Activated CD4-positive, CD25-positive, alpha-beta regulatory T cell treated with anti-CD3 and anti-CD28 coated beads, Interleukin-2, amount 50 U/mL, for 16 hours (primary cell): ENCODE data around the gene PNMA6A.
"Not testable (repeated sequence)": the region's sequence is repeated elsewhere in the genome, so short reads cannot be mapped to it uniquely, and the experiment has no call there.

Experiments
- DNase-seq: peaks from one replicate; pipeline ENCODE4 v3.0.0-alpha.2; 2020; ENCODE audit warnings: low read depth, low spot score

PNMA6A gene

DNA sequence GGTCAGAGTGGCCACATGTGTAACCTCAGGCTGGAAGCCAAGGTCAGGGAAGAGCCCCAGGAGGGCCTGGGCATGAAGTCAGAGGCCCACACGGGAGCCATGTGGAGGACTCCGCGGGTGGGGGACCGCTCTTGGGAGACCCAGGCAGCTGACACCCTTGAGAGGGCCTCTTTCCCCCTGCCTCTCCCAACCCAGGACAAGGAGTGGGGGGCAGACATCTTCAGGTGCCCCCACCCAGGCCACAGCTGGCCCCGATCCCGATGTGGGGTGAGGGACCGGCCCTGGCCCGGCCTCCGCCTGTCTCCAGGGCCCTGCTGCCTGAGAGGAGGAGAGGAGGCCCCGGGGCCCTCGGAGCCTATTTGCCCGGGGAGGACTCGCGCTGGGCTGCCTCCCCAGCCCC, 3.1 kb downstream of the PNMA6A start:
- DNase-seq, result no peak

DNA sequence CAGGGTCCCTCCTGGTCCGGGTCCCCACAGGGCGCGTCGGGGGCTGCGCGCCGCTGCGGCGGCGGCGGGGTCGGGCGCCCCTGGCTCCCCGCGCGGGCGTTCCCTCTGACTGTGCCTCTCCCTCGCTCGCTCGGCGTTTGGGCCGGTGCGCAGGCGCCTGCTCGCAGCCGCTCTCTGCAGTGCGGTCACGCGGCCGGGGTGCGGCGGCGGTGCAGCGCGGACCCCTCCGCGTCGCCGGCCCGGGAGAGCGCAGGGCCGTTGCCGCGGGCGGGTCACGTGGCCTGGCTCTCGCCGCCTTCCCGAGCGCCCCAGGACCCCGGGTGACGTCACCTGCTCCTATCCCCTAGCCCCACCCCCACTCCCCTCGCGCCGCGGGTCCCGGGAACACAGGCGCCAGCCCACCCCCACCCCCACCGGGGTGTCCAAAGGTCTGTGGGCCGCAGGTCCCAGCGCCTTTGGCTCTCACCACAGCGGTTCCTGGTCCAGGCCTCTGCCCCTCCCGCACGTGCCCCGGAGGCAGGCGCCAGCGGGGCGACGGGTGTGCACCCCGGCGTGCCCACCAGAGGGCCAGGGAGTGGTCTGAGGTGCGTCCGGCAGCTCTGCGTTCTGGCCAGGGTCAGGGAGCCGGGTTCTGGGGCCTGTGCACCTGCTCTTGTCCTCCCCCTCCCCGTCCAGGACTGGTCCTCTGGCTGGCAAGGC, 5.3 kb downstream of the PNMA6A start:
- DNase-seq, result not testable (repeated sequence)

DNA sequence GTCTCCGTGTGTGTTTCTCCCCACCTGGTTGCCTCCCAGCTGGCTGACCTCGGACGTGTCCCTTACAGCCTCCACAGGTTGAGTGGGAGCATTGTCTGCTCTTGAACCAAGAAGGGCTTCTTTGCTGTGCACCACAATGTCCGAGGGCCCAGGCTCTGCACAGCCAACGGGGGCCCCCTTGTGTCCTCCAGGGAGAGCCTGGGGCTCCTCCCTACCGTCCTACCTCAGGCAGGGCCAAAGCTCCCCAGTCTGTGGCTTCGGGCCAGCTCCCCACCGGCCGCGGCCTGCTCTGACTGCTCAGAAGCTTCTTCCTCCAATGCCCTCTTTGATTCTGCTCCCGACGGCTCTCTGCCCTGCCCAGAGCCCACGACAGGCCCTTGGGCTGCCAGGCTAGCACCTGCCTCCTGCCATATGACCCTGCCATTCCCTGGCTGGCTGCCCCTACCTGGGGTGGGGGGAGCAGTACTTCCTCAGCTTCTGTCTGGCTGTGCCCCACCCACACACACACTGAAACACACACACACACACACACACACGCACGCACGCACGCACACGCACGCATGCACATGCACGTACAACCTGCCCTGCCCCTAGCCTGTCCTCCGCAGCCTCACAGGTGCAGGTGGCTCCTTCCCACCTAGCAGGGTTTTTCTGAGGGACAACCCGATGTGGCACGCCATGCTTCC, 11.1 kb downstream of the PNMA6A start:
- not testable (repeated sequence) for DNase-seq

DNA sequence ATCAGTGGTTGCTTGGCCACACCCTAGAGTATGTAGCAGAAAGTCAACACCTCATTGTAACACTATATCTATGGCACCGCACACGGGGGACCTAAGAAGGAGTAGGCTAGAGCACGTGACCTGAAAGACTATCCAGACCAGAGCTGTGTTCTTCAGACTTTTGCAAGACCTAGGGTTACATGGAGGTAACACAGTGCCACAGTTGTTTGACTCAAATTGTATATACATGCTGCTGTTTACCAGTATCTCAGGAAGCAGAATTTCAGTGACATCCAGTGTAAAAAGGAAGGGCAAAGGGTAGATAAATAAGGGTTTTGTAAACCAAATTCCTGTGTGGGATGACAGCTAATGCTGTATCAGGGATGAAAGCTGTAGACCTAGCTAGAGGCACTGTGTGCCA, 30.2 kb downstream of the PNMA6A start:
- DNase-seq, result no peak

DNA sequence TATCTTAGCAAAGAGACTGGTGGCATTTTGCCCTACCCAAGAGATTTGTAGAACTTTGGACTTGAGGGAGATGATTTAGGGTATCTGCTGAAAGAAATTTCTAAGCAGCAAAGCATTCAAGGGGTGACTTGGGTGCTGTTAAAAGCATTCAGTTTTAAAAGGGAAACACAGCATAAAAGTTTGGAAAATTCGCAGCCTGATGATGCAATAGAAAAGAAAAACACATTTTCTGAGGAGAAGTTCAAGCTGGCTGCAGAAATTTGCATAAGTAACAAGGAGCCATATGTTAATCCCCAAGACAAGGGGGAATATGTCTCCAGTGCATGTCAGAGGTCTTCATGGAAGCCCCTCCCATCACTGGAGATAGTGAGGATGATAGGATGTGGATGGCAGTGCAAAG, 32.7 kb downstream of the PNMA6A start:
- DNase-seq, result not testable (repeated sequence)

DNA sequence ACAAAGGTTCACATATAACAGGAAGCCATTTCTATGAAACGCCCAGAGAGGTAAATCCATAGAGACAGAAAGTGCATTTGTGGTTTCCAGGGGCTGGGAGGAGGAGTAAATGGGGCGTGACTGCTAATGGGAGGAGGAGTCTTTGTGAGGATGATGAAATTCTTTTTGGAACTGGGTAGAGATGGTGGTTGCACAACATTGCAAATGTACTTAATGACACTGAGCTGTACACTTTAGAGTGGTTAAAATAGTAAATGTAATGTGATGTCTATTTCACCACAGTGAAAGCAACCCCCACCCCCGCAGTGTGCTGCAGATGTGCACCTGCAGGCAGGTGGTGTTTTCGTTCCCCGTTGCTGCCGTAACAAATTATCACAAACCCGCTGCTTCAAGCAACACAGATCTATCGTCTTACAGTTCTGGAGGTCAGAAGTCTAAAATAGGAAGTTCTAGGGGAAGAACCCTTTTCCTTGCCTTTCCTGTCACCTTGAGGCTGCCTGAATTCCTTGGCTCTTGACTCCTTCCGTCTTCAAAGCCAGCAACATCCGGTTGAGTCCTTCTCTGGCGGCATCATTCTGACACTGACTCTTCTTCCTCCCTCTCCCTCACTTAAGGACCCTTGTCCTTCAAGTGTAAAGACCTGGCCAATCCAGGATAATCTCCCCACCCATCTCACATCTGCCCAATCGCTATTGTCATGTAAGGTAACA, 34.0 kb downstream of the PNMA6A start:
- DNase-seq, result not testable (repeated sequence)

DNA sequence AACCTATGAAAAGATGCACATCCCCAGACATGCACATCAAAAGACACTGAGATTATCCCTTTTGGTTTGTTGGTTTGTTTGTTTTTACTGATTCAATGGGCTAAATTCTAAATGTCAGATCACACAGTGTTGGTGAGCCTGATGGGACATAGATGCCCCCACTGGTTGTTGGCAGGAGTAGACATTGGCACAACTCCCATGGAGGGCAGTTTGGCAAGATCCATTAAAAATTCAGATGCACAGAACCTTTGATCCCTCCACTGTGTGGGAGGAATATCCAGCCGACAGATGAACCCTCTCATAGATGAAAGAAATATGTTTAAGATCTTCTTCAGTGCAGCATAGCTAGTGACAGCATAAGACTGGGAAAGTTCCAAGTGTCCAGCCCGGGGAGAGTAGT, 38.5 kb downstream of the PNMA6A start:
- not testable (repeated sequence) for DNase-seq

DNA sequence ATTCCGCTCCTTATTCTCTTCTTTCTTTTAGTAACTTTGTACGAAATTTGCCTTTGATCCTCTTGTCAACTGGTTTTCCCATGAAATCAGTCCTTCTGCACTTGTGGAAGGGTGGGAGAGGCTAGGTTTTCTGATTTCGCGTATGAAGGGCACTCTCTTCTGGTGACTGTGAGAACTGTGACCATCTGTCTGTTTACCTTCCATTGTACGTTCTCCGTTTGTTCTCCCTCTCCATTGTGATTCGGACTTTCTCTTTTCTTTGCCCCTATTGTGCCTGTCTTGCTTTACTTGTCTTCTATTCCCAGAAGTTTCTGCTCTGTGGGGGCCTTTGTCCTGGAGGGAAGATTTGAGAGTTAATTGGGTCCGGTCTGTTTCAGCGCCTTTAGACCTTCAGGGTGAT, 41.6 kb downstream of the PNMA6A start:
- DNase-seq, result not testable (repeated sequence)

DNA sequence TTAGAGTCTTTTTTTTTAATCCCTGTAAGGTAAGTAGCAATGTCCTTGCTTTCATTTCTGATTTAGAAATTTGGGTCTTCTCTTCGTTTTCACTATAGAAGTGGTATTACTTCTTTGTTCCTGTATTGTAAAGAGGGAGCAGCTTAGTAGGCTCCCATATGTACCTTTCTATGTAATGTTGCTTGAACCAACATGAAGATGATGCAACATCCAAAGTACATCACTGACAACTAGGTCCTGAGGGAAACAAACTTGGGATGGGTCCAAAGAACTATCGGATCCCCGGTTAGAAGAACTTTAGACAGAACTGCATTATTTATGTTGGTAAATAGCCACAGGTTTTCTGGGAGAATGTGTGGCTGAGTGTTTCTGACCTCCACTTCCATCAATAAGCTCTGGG, 45.5 kb downstream of the PNMA6A start:
- not testable (repeated sequence) for DNase-seq

DNA sequence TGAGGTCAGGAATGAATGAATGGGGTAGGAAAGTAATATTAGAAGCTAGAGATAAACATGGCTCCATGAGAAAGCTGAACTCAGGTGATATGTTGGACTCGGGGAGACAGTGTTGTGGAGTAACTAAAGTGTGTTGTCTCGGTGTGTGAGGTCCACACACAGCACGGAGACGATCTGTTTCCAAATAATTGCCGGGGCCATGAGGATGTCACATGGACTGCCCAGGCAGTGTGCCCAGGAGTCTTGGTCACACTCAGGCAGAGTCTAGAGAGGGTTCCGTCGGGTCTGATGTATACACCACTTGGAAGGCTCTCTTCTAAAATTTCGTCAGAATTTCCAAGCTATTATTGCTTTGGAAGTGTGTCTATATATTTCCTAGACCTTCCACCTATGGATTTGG, 48.0 kb downstream of the PNMA6A start:
- DNase-seq, result not testable (repeated sequence)

DNA sequence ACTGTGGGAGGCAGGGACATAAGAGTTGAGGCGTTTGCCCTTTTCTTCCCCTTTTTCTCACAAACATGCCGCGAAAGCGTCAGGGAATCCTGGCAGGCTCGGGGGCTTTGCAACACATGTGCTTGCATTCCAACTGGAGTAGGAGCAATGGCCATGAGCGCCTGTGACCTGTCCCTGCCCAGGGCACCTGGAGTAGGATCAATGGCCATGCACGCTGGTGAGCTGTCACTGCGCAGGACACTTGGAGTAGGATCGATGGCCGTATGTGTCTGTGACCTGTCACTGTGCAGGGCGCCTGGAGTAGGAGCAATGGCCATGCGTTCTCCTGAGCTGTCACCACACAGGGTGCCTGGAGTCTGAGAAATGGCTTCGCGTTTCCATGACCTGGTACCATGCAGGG, 51.2 kb downstream of the PNMA6A start:
- not testable (repeated sequence) for DNase-seq
